HG03064 (cell line): ENCODE measurements around the gene ZNRF2.

Source experiments
- ATAC-seq: cut with Tn5 transposase; IDR thresholded peaks from one replicate; pipeline ENCODE4 v1.9.1; 2021; ENCODE audit warnings: low read depth; ENCODE audit not compliant: unreplicated experiment

The ZNRF2 gene

GRCh38 chr7:30391806-30392205 lies 107.4 kb downstream of the ZNRF2 start:
- no peak for ATAC-seq

- no peak for ATAC-seq
Measured at GRCh38 chr7:30395676-30396075, 111.3 kb downstream of the ZNRF2 start.

GRCh38 chr7:30396389-30396788 lies 112.0 kb downstream of the ZNRF2 start:
- ATAC-seq = no peak

- ATAC-seq = no peak
Measured at GRCh38 chr7:30403477-30403876, 119.1 kb downstream of the ZNRF2 start.

GRCh38 chr7:30405179-30405578 lies 120.8 kb downstream of the ZNRF2 start:
- no peak for ATAC-seq

- ATAC-seq = no peak
Measured at GRCh38 chr7:30406664-30407425, 122.4 kb downstream of the ZNRF2 start.

- ATAC-seq = no peak
Measured at GRCh38 chr7:30411173-30411572, 126.8 kb downstream of the ZNRF2 start.

- ATAC-seq = no peak
Measured at GRCh38 chr7:30411897-30412296, 127.5 kb downstream of the ZNRF2 start.

GRCh38 chr7:30412782-30413504 lies 128.5 kb downstream of the ZNRF2 start:
- no peak for ATAC-seq

GRCh38 chr7:30413864-30414263 lies 129.5 kb downstream of the ZNRF2 start:
- ATAC-seq = no peak
